Neural cell (in vitro differentiated cells): Measurements from ENCODE around the gene LRMDA. TPM values are rescaled to one million over a fixed set of nuclear protein-coding genes. Genes with fewer than 3 reads are reported as not detected.

Source experiments
- H2AFZ ChIP-seq: fragments of 200-600, 300-800 bp; sonication (generic), shearing (Covaris generic); 2 replicates; pipeline ENCODE4 v1.6.0; 2014; ENCODE audit warnings: low read depth, mild to moderate bottlenecking, antibody characterized with exemption, low read length, moderate library complexity
- H3F3A ChIP-seq: fragments of 200-600 bp; shearing (Covaris generic); 2 replicates; pipeline ENCODE4 v1.6.1; 2016; ENCODE audit warnings: mild to moderate bottlenecking, moderate library complexity, mixed read lengths, antibody characterized with exemption, low read length; ENCODE audit not compliant: insufficient read depth, poor library complexity, severe bottlenecking
- H3K27ac ChIP-seq: fragments of 200-600, 300-800 bp; sonication (generic), shearing (Covaris generic); 2 replicates; pipeline ENCODE4 v1.5.1; 2014; ENCODE audit warnings: mild to moderate bottlenecking, low read length, moderate library complexity
- H3K27me3 ChIP-seq: fragments of 300-800, 200-600 bp; sonication (generic), shearing (Covaris generic); 2 replicates; pipeline ENCODE4 v1.6.0; 2014; ENCODE audit warnings: mild to moderate bottlenecking, low read depth, low read length, moderate library complexity; ENCODE audit not compliant: insufficient read depth
- H3K36me3 ChIP-seq: fragments of 300-800, 200-600 bp; sonication (generic), shearing (Covaris generic); 2 replicates; pipeline ENCODE4 v1.5.1; 2014; ENCODE audit warnings: mild to moderate bottlenecking, antibody characterized with exemption, low read length, moderate library complexity; ENCODE audit not compliant: insufficient read depth
- H3K4me2 ChIP-seq: fragments of 300-800, 200-600 bp; sonication (generic), shearing (Covaris generic); 2 replicates; pipeline ENCODE4 v1.6.0; 2014; ENCODE audit warnings: mild to moderate bottlenecking, low read length
- H3K4me3 ChIP-seq: fragments of 300-800, 200-600 bp; sonication (generic), shearing (Covaris generic); 2 replicates; pipeline ENCODE4 v1.5.1; 2014; ENCODE audit warnings: mild to moderate bottlenecking, low read length, moderate library complexity
- H3K79me2 ChIP-seq: fragments of 200-600 bp; shearing (Covaris generic); replicated peaks from 2 replicates; pipeline ENCODE4 v1.6.0; 2014; ENCODE audit warnings: mild to moderate bottlenecking, low read length, moderate library complexity; ENCODE audit not compliant: insufficient read depth
- H3K9ac ChIP-seq: fragments of 300-800, 200-600 bp; sonication (generic), shearing (Covaris generic); 2 replicates; pipeline ENCODE4 v1.6.1; 2016; ENCODE audit warnings: mild to moderate bottlenecking, low read length, mixed read lengths
- H3K9me2 ChIP-seq: fragments of 200-600 bp; shearing (Covaris generic); 2 replicates; pipeline ENCODE4 v1.6.1; 2016; ENCODE audit warnings: mild to moderate bottlenecking, low read length, mixed read lengths; ENCODE audit not compliant: insufficient read depth
- H3K9me3 ChIP-seq: fragments of 200-600, 300-800 bp; sonication (generic), shearing (Covaris generic); 2 replicates; pipeline ENCODE4 v1.6.1; 2016; ENCODE audit warnings: mild to moderate bottlenecking, mixed run types, low read length, moderate library complexity, mixed read lengths
- H4K20me1 ChIP-seq: fragments of 200-600 bp; shearing (Covaris generic); 2 replicates; pipeline ENCODE4 v1.6.1; 2016; ENCODE audit warnings: mild to moderate bottlenecking, mixed run types; ENCODE audit not compliant: insufficient read depth
- CTCF ChIP-seq: fragments of 450-650 bp; IDR thresholded peaks from 2 replicates; pipeline ENCODE4 v1.5.1; 2014; ENCODE audit warnings: antibody characterized with exemption, mild to moderate bottlenecking, moderate library complexity; ENCODE audit not compliant: poor library complexity, severe bottlenecking
- EP300 ChIP-seq: fragments of 450-650 bp; conservative IDR thresholded peaks from 2 replicates; pipeline ENCODE4 v1.6.1; 2014; ENCODE audit warnings: antibody characterized with exemption, mild to moderate bottlenecking, moderate library complexity; ENCODE audit not compliant: poor library complexity, severe bottlenecking
- EZH2 ChIP-seq: fragments of 200-600, 300-800 bp; shearing (Covaris generic), sonication (generic); IDR thresholded peaks from 2 replicates; pipeline ENCODE4 v1.6.1; 2014; ENCODE audit warnings: antibody characterized with exemption, low read length, borderline replicate concordance, mild to moderate bottlenecking; ENCODE audit not compliant: insufficient read depth, poor library complexity, severe bottlenecking
- MXI1 ChIP-seq: fragments of 450-650 bp; conservative IDR thresholded peaks from 2 replicates; pipeline ENCODE4 v1.6.1; 2014; ENCODE audit warnings: antibody characterized with exemption, mild to moderate bottlenecking; ENCODE audit not compliant: poor library complexity, severe bottlenecking
- POLR2AphosphoS5 ChIP-seq: IDR thresholded peaks from 2 replicates; pipeline ENCODE4 v1.6.1; 2012
- RAD21 ChIP-seq: fragments of 450-650 bp; conservative IDR thresholded peaks from 2 replicates; pipeline ENCODE4 v1.6.1; 2014; ENCODE audit warnings: antibody characterized with exemption, mild to moderate bottlenecking, moderate library complexity
- REST ChIP-seq: IDR thresholded peaks from 2 replicates; pipeline ENCODE4 v1.6.1; 2012; ENCODE audit warnings: borderline replicate concordance
- SMC3 ChIP-seq: fragments of 450-650 bp; conservative IDR thresholded peaks from 2 replicates; pipeline ENCODE4 v1.6.1; 2014; ENCODE audit warnings: antibody characterized with exemption, mild to moderate bottlenecking, moderate library complexity; ENCODE audit not compliant: poor library complexity
- TAF1 ChIP-seq: IDR thresholded peaks from 2 replicates; pipeline ENCODE4 v1.6.1; 2012; ENCODE audit warnings: low read depth
- polyA plus RNA-seq: library from polyadenylated mRNA; depleted of rRNA; stranded (reverse); fragments of >200 nt; gene quantifications from 2 replicates; pipeline ENCODE4 v1.2.3, GENCODE V29; 2014

The LRMDA gene
- polyA plus RNA-seq, 1 donor from 2014 or later, result 5.6 TPM

DNA sequence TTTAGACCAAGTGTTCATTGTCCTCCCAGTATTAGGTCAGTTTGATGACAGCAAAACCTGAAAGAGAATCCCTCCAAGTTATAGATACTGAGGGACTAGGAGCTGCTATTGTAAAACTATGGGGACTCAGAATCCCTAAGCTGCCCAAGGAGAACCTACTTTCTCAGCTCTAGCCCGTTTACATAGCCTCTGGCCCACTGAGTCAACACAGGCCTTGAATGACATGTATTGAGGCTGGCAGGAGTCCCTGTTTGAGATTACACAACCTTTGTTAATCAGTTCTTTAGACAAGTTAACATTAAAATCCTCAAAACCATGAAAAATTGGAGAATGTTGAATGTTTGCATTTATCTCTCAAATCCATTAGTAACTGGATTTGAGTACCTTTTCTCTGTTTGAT lies 1127.2 kb downstream of the LRMDA start:
- Histone ChIP-seq H3K36me3 (no peaks in the 10 kb centered on the region), H4K20me1 (no peaks in the 10 kb centered on the region), H3K9me3 (no peaks in the 10 kb centered on the region), H3K79me2 (no peaks in the 10 kb centered on the region), H3K9me2 (no peaks in the 10 kb centered on the region), H3K4me2 (no peak overlapping the region), H3K27me3 (no peaks in the 10 kb centered on the region), H3F3A (no peaks in the 10 kb centered on the region), H3K27ac (no peak overlapping the region), H3K4me3 (no peak overlapping the region), H2AFZ (no peak overlapping the region), H3K9ac (no peak overlapping the region)
- no peak for TF ChIP-seq CTCF
- no peak for TF ChIP-seq TAF1
- TF ChIP-seq REST, result no peak
- TF ChIP-seq MXI1, result no peak
- TF ChIP-seq POLR2AphosphoS5, result no peak
- TF ChIP-seq RAD21, result no peak
- no peak for TF ChIP-seq EZH2
- TF ChIP-seq SMC3, result no peak
- no peak for TF ChIP-seq EP300

GRCh38 chr10:76558996-76559891 lies 1127.8 kb downstream of the LRMDA start:
- Histone ChIP-seq H4K20me1 (no peaks in the 10 kb centered on the region), H3K79me2 (no peaks in the 10 kb centered on the region), H2AFZ (no peak overlapping the region), H3K9me3 (no peaks in the 10 kb centered on the region), H3K27me3 (no peaks in the 10 kb centered on the region), H3K9me2 (no peaks in the 10 kb centered on the region), H3K27ac (no peak overlapping the region), H3F3A (no peaks in the 10 kb centered on the region), H3K9ac (no peak overlapping the region), H3K4me3 (no peak overlapping the region), H3K36me3 (no peaks in the 10 kb centered on the region), H3K4me2 (no peak overlapping the region)
- TF ChIP-seq POLR2AphosphoS5 (no peak), RAD21 (no peak), REST (no peak), EZH2 (no peak), EP300 (no peak), SMC3 (no peak), MXI1 (no peak), TAF1 (no peak)
